Measurements from ENCODE around the gene TMEM18. TPM values are rescaled to one million over a fixed set of nuclear protein-coding genes. Genes with fewer than 3 reads are reported as not detected.

Gene TMEM18
- polyA plus RNA-seq, 1 donor from 2014 or later = 58.6 TPM

- Histone ChIP-seq H3K27ac (ENCODE audit: low read length) (no peak overlapping the region), H4K20me1 (ENCODE audit: insufficient read depth) (no peaks in the 10 kb centered on the region), H3K4me3 (ENCODE audit: low read length) (no peak overlapping the region), H2AFZ (ENCODE audit: low read depth, low read length) (no peak overlapping the region), H3K9me2 (ENCODE audit: insufficient read depth, low read length) (no peaks in the 10 kb centered on the region), H3K36me3 (ENCODE audit: insufficient read depth, low read length) (no peaks in the 10 kb centered on the region), H3K9me3 (ENCODE audit: low read length) (no peaks in the 10 kb centered on the region), H3K79me2 (replicated peaks; ENCODE audit: insufficient read depth, low read length) (no peaks in the 10 kb centered on the region), H3F3A (ENCODE audit: insufficient read depth, low read length, poor library complexity, severe bottlenecking) (no peaks in the 10 kb centered on the region), H3K27me3 (ENCODE audit: insufficient read depth, low read depth, low read length) (no peaks in the 10 kb centered on the region), H3K4me2 (ENCODE audit: low read length) (no peak overlapping the region), H3K9ac (ENCODE audit: low read length) (no peak overlapping the region)
- TF ChIP-seq TAF1 (IDR thresholded peaks at IDR 0.05; ENCODE audit: low read depth) (no peak), EP300 (conservative IDR thresholded peaks at IDR 0.05; ENCODE audit: poor library complexity, severe bottlenecking) (no peak), RAD21 (conservative IDR thresholded peaks at IDR 0.05) (no peak), EZH2 (IDR thresholded peaks at IDR 0.05; ENCODE audit: borderline replicate concordance, insufficient read depth, low read length, poor library complexity, severe bottlenecking) (no peak), POLR2AphosphoS5 (IDR thresholded peaks at IDR 0.05) (no peak), MXI1 (conservative IDR thresholded peaks at IDR 0.05; ENCODE audit: poor library complexity, severe bottlenecking) (no peak), REST (IDR thresholded peaks at IDR 0.05; ENCODE audit: borderline replicate concordance) (no peak), CTCF (IDR thresholded peaks at IDR 0.05; ENCODE audit: poor library complexity, severe bottlenecking) (no peak), SMC3 (conservative IDR thresholded peaks at IDR 0.05; ENCODE audit: poor library complexity) (no peak)
These were observed 16.4 kb upstream of the TMEM18 start for GRCh38 chr2:693606-694005.

GRCh38 chr2:692767-693166 lies 15.6 kb upstream of the TMEM18 start:
- Histone ChIP-seq H3K9me3 (ENCODE audit: low read length) (no peaks in the 10 kb centered on the region), H4K20me1 (ENCODE audit: insufficient read depth) (no peaks in the 10 kb centered on the region), H3K9me2 (ENCODE audit: insufficient read depth, low read length) (no peaks in the 10 kb centered on the region), H3K4me3 (ENCODE audit: low read length) (no peak overlapping the region), H3K79me2 (replicated peaks; ENCODE audit: insufficient read depth, low read length) (no peaks in the 10 kb centered on the region), H3K9ac (ENCODE audit: low read length) (no peak overlapping the region), H3F3A (ENCODE audit: insufficient read depth, low read length, poor library complexity, severe bottlenecking) (no peaks in the 10 kb centered on the region), H3K4me2 (ENCODE audit: low read length) (no peak overlapping the region), H3K27ac (ENCODE audit: low read length) (no peak overlapping the region), H3K27me3 (ENCODE audit: insufficient read depth, low read depth, low read length) (no peaks in the 10 kb centered on the region), H2AFZ (ENCODE audit: low read depth, low read length) (no peak overlapping the region), H3K36me3 (ENCODE audit: insufficient read depth, low read length) (no peaks in the 10 kb centered on the region)
- TF ChIP-seq REST (IDR thresholded peaks at IDR 0.05; ENCODE audit: borderline replicate concordance) = no peak
- no peak for TF ChIP-seq TAF1 (IDR thresholded peaks at IDR 0.05; ENCODE audit: low read depth)
- no peak for TF ChIP-seq SMC3 (conservative IDR thresholded peaks at IDR 0.05; ENCODE audit: poor library complexity)
- no peak for TF ChIP-seq POLR2AphosphoS5 (IDR thresholded peaks at IDR 0.05)
- TF ChIP-seq EP300 (conservative IDR thresholded peaks at IDR 0.05; ENCODE audit: poor library complexity, severe bottlenecking) = no peak
- no peak for TF ChIP-seq CTCF (IDR thresholded peaks at IDR 0.05; ENCODE audit: poor library complexity, severe bottlenecking)
- no peak for TF ChIP-seq EZH2 (IDR thresholded peaks at IDR 0.05; ENCODE audit: borderline replicate concordance, insufficient read depth, low read length, poor library complexity, severe bottlenecking)
- TF ChIP-seq MXI1 (conservative IDR thresholded peaks at IDR 0.05; ENCODE audit: poor library complexity, severe bottlenecking) = no peak
- no peak for TF ChIP-seq RAD21 (conservative IDR thresholded peaks at IDR 0.05)

Measured in neural cell (in vitro differentiated cells).